WTC11 (cell line): ENCODE measurements around the gene PRKAR1B. TPM values are rescaled to one million over a fixed set of nuclear protein-coding genes. Genes with fewer than 3 reads are reported as not detected.

Experiments
- ATAC-seq: fragments of 200-7000 bp; cut with Tn5 transposase; 2 replicates; pipeline ENCODE4 v1.10.0; 2021; ENCODE audit warnings: mild to moderate bottlenecking, moderate library complexity
- CTCF ChIA-PET: fragments of 300-600 bp; sonication (Branson Sonifier 250); formaldehyde crosslinking; loops from one replicate; lab custom pipeline; 2021; ENCODE audit warnings: antibody characterized with exemption; lab: Charles Lee
- POLR2A ChIA-PET: fragments of 350-600 bp; sonication (Branson Sonifier 250); formaldehyde crosslinking; loops from one replicate; lab custom pipeline; 2021; ENCODE audit warnings: antibody characterized with exemption; lab: Charles Lee
- DNase-seq: peaks from one replicate; pipeline ENCODE4 v3.0.0; 2021; ENCODE audit warnings: low spot score
- H3K27ac Mint-ChIP-seq: 2 replicates; pipeline ENCODE4 v1.8.0; 2021; ENCODE audit warnings: mixed read lengths
- H3K27me3 Mint-ChIP-seq: 2 replicates; pipeline ENCODE4 v1.8.0; 2021; ENCODE audit warnings: low read depth, mild to moderate bottlenecking, moderate library complexity, mixed read lengths
- H3K36me3 Mint-ChIP-seq: 2 replicates; pipeline ENCODE4 v1.8.0; 2021; ENCODE audit warnings: mixed read lengths
- H3K4me1 Mint-ChIP-seq: 2 replicates; pipeline ENCODE4 v1.8.0; 2022; ENCODE audit warnings: mixed read lengths
- H3K4me3 Mint-ChIP-seq: 2 replicates; pipeline ENCODE4 v1.8.0; 2021; ENCODE audit warnings: mild to moderate bottlenecking, moderate library complexity, mixed read lengths
- H3K9me3 Mint-ChIP-seq: 2 replicates; pipeline ENCODE4 v1.8.0; 2021; ENCODE audit warnings: mixed read lengths
- AFF4 ChIP-seq: sonication (generic); formaldehyde crosslinking; IDR thresholded peaks from 2 replicates; pipeline ENCODE4 v1.8.1; 2023; ENCODE audit warnings: mild to moderate bottlenecking, missing genetic modification reagents, borderline replicate concordance
- E2F1 ChIP-seq: sonication (generic); formaldehyde crosslinking; IDR thresholded peaks from 2 replicates; pipeline ENCODE4 v1.8.0; 2022; ENCODE audit warnings: mild to moderate bottlenecking, missing genetic modification reagents
- ELF4 ChIP-seq: sonication (generic); formaldehyde crosslinking; IDR thresholded peaks from 2 replicates; pipeline ENCODE4 v1.8.1; 2022; ENCODE audit warnings: low read depth, mild to moderate bottlenecking, moderate library complexity, missing genetic modification reagents
- FOXJ3 ChIP-seq: sonication (generic); formaldehyde crosslinking; IDR thresholded peaks from 2 replicates; pipeline ENCODE4 v1.9.0; 2021; ENCODE audit warnings: missing genetic modification reagents, mild to moderate bottlenecking, borderline replicate concordance
- FOXP1 ChIP-seq: sonication (generic); formaldehyde crosslinking; IDR thresholded peaks from 2 replicates; pipeline ENCODE4 v1.8.0; 2022; ENCODE audit warnings: missing genetic modification reagents, mild to moderate bottlenecking, moderate library complexity, borderline replicate concordance
- GRHL2 ChIP-seq: fragments of 250-450 bp; sonication (Bioruptor Pico); IDR thresholded peaks from 2 replicates; pipeline ENCODE4 v1.8.0; 2022; ENCODE audit warnings: mild to moderate bottlenecking, moderate library complexity; ENCODE audit not compliant: insufficient replicate concordance, severe bottlenecking
- HMGA2 ChIP-seq: fragments of 250-450 bp; sonication (Bioruptor Pico); IDR thresholded peaks from 2 replicates; pipeline ENCODE4 v1.4.0; 2021; ENCODE audit warnings: mild to moderate bottlenecking, moderate library complexity
- JUN ChIP-seq: sonication (generic); formaldehyde crosslinking; IDR thresholded peaks from 2 replicates; pipeline ENCODE4 v1.8.0; 2023; ENCODE audit warnings: mild to moderate bottlenecking, missing genetic modification reagents
- NR3C1 ChIP-seq: sonication (generic); formaldehyde crosslinking; conservative IDR thresholded peaks from 2 replicates; pipeline ENCODE4 v1.8.1; 2023; ENCODE audit warnings: low read depth, mild to moderate bottlenecking, missing genetic modification reagents
- OVOL2 ChIP-seq: fragments of 250-450 bp; sonication (Bioruptor Pico); IDR thresholded peaks from 2 replicates; pipeline ENCODE4 v1.9.0; 2021; ENCODE audit warnings: mild to moderate bottlenecking, borderline replicate concordance
- PRDM15 ChIP-seq: sonication (generic); formaldehyde crosslinking; IDR thresholded peaks from 2 replicates; pipeline ENCODE4 v1.8.0; 2022; ENCODE audit warnings: missing genetic modification reagents
- RORB ChIP-seq: fragments of 250-450 bp; sonication (Bioruptor Pico); IDR thresholded peaks from 2 replicates; pipeline ENCODE4 v1.9.0; 2021; ENCODE audit warnings: mild to moderate bottlenecking
- TP53 ChIP-seq: sonication (generic); formaldehyde crosslinking; IDR thresholded peaks from 2 replicates; pipeline ENCODE4 v1.8.1; 2023; ENCODE audit warnings: mild to moderate bottlenecking, missing genetic modification reagents
- ZNF121 ChIP-seq: sonication (generic); formaldehyde crosslinking; IDR thresholded peaks from 2 replicates; pipeline ENCODE4 v1.8.0; 2023; ENCODE audit warnings: missing genetic modification reagents
- ZNF423 ChIP-seq: fragments of 250-450 bp; sonication (Bioruptor Pico); IDR thresholded peaks from 2 replicates; pipeline ENCODE4 v2.1.2; 2022; ENCODE audit warnings: mild to moderate bottlenecking, moderate library complexity
- total RNA-seq: library from RNA; stranded (reverse); gene quantifications from 3 replicates; pipeline ENCODE4 v1.2.3, GENCODE V29; 2021
- TF ChIP-seq, protein P1 (sequence below): fragments of 250-450 bp; sonication (Bioruptor Pico); IDR thresholded peaks from 2 replicates; pipeline ENCODE4 v1.9.0; 2021; ENCODE audit warnings: mild to moderate bottlenecking
- TF ChIP-seq, protein P2 (sequence below): fragments of 200-600 bp; IDR thresholded peaks from 2 replicates; pipeline ENCODE4 v1.8.0; 2022; ENCODE audit warnings: antibody characterized with exemption

Gene PRKAR1B
- total RNA-seq, 1 experiment from 2014 or later = 43.6 TPM

DNA sequence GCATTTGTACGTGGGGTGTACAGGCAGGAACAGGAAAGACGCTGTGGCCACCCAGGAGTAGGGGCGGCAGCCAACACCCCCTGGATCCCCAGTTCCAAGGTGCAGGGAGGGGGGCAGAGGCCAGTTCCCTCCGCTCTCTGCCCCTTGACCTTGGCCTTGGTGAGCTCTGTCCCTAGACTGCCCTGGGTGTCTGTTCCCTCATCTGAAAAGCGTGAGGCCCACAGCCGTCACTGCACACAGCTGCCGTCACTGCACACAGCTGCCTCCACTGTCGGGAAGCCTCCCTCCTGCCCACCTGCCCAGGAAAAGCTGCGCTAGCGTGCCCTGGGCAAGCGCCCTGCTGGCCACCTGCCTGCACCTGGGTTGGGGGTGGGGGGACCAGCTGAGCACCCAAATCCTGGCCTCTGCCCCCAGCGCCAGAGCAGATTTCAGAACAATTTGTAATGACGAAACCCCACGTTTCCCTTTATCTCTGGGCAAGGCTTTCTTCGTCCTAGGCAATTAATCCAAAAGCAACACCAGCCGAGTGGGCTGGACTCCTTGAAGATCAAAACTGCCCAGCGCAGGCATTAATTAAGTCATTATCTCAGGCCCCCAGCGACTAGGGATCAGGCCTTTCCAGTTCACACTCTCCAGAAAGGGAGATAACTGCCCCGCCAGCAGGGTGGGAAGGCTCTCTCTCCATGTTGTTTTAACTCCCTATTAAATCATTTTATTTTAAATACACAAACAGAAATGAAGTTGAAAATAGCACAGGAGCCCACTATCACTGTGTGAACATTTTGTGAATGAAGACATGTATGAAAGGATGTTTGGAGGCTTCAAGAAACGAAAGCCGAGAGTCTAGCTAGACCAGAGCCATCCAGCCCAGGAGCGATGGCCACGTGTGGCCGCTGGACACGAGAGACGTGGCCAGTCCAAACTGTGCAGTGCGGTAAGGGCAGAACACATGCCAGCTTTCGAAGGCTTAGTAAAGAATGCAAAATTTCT, 203.4 kb downstream of the PRKAR1B start:
- no peaks in the 10 kb centered on the region for H3K9me3 Mint-ChIP-seq
- peaks cover 11% of the 10 kb centered on the region for H3K4me1 Mint-ChIP-seq
- no peak for ATAC-seq
- H3K36me3 Mint-ChIP-seq = no peaks in the 10 kb centered on the region; the same call in 1 of the 2 replicates
- DNase-seq = no peak
- peaks cover 46% of the 10 kb centered on the region for H3K27me3 Mint-ChIP-seq
- no peak overlapping the region for H3K27ac Mint-ChIP-seq
- POLR2A ChIA-PET = interaction anchor here (0.6 kb wide), 1 partner anchor 63 kb away, joined by 4 read pairs; no protein-coding TSS in a partner anchor
- TF ChIP-seq AFF4 (CRISPR knock-in tag) (no peak), JUN (CRISPR knock-in tag) (no peak), GRHL2 (CRISPR knock-in tag) (no peak), FOXJ3 (CRISPR knock-in tag) (no peak), ZNF423 (CRISPR knock-in tag) (no peak), TP53 (CRISPR knock-in tag) (no peak), ELF4 (CRISPR knock-in tag) (no peak), RORB (CRISPR knock-in tag) (no peak)
- TF ChIP-seq, all 79 proteins: peak for 0
- CTCF ChIA-PET = interaction anchor here (2.2 kb wide), 1 partner anchor 202 kb away, joined by 5 read pairs; no protein-coding TSS in a partner anchor
- H3K4me3 Mint-ChIP-seq = peak overlapping the region; percentile 51

DNA sequence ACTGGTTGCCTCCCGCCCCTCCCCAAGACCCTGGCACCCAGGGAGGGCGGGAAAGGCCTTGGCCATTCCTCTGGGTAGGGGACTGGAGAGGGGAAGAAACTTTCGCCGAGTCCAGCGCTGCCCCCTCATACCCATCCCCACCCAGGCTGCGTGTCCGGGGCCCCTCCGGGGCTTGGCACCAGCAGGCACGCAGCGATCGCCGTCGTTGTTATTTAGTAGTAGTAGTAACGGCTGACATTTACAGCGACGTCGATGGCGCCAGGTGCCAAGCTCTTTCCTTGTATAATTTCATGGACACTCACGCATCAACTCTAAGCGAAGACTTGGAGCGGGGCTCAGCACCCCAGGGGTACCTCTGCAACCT, 204.1 kb downstream of the PRKAR1B start:
- H3K4me1 Mint-ChIP-seq = peaks cover 11% of the 10 kb centered on the region
- TF ChIP-seq NR3C1 (CRISPR knock-in tag) (no peak), PRDM15 (CRISPR knock-in tag) (no peak), FOXP1 (CRISPR knock-in tag) (no peak), OVOL2 (CRISPR knock-in tag) (no peak), ZNF121 (no peak), E2F1 (CRISPR knock-in tag) (no peak), HMGA2 (CRISPR knock-in tag) (no peak)
- TF ChIP-seq, protein P1, sequence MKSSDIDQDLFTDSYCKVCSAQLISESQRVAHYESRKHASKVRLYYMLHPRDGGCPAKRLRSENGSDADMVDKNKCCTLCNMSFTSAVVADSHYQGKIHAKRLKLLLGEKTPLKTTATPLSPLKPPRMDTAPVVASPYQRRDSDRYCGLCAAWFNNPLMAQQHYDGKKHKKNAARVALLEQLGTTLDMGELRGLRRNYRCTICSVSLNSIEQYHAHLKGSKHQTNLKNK (CRISPR knock-in tag) = no peak
- TF ChIP-seq, protein P2, sequence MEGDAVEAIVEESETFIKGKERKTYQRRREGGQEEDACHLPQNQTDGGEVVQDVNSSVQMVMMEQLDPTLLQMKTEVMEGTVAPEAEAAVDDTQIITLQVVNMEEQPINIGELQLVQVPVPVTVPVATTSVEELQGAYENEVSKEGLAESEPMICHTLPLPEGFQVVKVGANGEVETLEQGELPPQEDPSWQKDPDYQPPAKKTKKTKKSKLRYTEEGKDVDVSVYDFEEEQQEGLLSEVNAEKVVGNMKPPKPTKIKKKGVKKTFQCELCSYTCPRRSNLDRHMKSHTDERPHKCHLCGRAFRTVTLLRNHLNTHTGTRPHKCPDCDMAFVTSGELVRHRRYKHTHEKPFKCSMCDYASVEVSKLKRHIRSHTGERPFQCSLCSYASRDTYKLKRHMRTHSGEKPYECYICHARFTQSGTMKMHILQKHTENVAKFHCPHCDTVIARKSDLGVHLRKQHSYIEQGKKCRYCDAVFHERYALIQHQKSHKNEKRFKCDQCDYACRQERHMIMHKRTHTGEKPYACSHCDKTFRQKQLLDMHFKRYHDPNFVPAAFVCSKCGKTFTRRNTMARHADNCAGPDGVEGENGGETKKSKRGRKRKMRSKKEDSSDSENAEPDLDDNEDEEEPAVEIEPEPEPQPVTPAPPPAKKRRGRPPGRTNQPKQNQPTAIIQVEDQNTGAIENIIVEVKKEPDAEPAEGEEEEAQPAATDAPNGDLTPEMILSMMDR = no peak
- ChIA-PET POLR2A (no interaction called here), CTCF (interaction anchor here (2.2 kb wide), 1 partner anchor 201 kb away, joined by 5 read pairs; no protein-coding TSS in a partner anchor)
- no peak overlapping the region for H3K27ac Mint-ChIP-seq
- H3K4me3 Mint-ChIP-seq = peak overlapping the region; percentile 51
- H3K9me3 Mint-ChIP-seq = no peaks in the 10 kb centered on the region
- H3K36me3 Mint-ChIP-seq = no peaks in the 10 kb centered on the region; the same call in 1 of the 2 replicates
- ATAC-seq (no peak), DNase-seq (no peak)
- H3K27me3 Mint-ChIP-seq = peaks cover 48% of the 10 kb centered on the region
